Testis (tissue), 2 donors: ENCODE measurements around the gene PLPPR3.

Experiments
- CTCF ChIP-seq, 3 experiments: fragments of 450-650 bp in 2 of 3; fragments of 200-600 bp in 1 of 3; sonication (generic) in 1 of 3; IDR thresholded peaks; one replicate each; pipeline ENCODE4 v1.5.1; 2016 to 2019; ENCODE audit warnings: antibody characterized with exemption in 3 of 3, mild to moderate bottlenecking in 2 of 3, moderate library complexity in 1 of 3
- POLR2A ChIP-seq: fragments of 450-650 bp; IDR thresholded peaks from one replicate; pipeline ENCODE4 v1.6.1; 2017; ENCODE audit warnings: antibody characterized with exemption, mild to moderate bottlenecking, moderate library complexity

DNA sequence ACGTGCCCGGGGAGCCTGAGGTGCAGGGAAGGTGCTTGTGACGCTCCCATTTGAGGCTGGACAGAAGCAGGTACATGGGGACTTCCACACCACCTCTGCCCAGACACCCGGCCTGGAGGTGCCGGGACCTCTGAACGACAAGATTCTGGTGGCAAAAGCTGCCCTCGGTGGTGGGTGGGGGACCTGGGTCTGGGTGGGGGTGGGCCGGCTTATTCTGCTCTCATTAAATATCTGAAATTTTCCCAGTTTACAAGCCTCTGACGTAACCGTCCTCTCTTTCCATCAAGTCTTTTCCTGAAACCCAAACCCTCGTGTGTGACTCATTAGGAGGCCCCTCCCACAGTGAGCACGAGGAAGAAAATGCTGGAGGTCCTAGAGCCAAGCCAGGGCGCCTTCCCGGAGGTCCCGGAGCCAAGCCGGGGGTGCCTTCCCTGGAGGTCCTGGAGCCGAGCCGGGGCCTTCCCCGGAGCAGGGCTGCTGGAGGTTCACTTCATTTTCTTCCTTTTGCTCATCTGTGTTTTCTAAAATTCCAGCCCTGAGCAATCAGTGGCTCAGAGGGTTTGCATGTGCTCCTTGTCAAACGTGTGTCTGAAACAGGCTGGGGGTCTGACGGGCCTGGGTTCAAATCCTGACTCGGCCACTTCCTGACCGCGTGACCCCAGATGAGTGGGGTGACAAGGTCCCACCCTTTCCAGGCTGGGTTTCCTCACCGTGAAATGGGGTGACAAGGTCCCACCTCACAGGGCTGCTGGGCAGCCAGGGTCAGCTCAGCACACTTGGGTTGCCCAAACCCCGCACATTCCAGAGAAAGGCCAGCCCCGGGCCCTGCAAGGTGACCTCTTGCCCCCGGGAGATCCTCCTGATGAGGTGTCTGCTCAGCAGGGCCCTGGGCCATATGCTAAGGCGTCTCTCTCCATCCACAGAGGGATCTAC is 47.8 kb upstream of the PLPPR3 start:
- TF ChIP-seq CTCF (IDR thresholded peaks at IDR 0.05) (no peak), POLR2A (no peak)
